ACHN (cell line): Measurements from ENCODE around the gene PDE4B.
"Not testable (repeated sequence)": the region's sequence is repeated elsewhere in the genome, so short reads cannot be mapped to it uniquely, and the experiment has no call there.

ENCODE experiments used
- DNase-seq: peaks from one replicate; pipeline ENCODE4 v3.0.0-alpha.2; 2015
- in situ Hi-C: cut with HindIII; loops from 2 replicates; pipeline ENCODE4 v1.10.0; 2017; ENCODE audit warnings: low sequenced_read_pairs, low pct_ligation_motif_present, low pct_unique_long_range_greater_than_20kb

PDE4B gene

GRCh38 chr1:65850281-65850680 lies 57.6 kb downstream of the PDE4B start:
- DNase-seq, result no peak
- in situ Hi-C loops, result no loop called here

- in situ Hi-C loops, result not testable (repeated sequence)
- DNase-seq, result peak; percentile 60
Measured at GRCh38 chr1:65856591-65856990, 63.9 kb downstream of the PDE4B start.

- in situ Hi-C loops, result no loop called here
Measured at GRCh38 chr1:65866439-65866838, 73.7 kb downstream of the PDE4B start.

GRCh38 chr1:65872301-65872700 lies 79.6 kb downstream of the PDE4B start:
- in situ Hi-C loops, result no loop called here
- DNase-seq, result no peak

More at GRCh38 chr1:65866439-65866838, 73.7 kb downstream of the PDE4B start:
- DNase-seq, result no peak

GRCh38 chr1:65878342-65878741 lies 85.6 kb downstream of the PDE4B start:
- in situ Hi-C loops, DNase-seq: not testable (repeated sequence)

- in situ Hi-C loops, result no loop called here
- DNase-seq, result no peak
Measured at GRCh38 chr1:65880611-65881010, 87.9 kb downstream of the PDE4B start.

GRCh38 chr1:65881067-65881594 lies 88.4 kb downstream of the PDE4B start:
- no peak for DNase-seq
- in situ Hi-C loops, result no loop called here

GRCh38 chr1:65882076-65882475 lies 89.4 kb downstream of the PDE4B start:
- in situ Hi-C loops, result no loop called here
- no peak for DNase-seq

GRCh38 chr1:65889441-65889840 lies 96.7 kb downstream of the PDE4B start:
- in situ Hi-C loops, result no loop called here
- DNase-seq, result no peak

- DNase-seq, result no peak
- in situ Hi-C loops, result no loop called here
Measured at GRCh38 chr1:65890201-65890843, 97.6 kb downstream of the PDE4B start.

- in situ Hi-C loops, result no loop called here
- DNase-seq, result no peak
Measured at GRCh38 chr1:65894738-65895605, 102.3 kb downstream of the PDE4B start.

- in situ Hi-C loops, result no loop called here
- DNase-seq, result no peak
Measured at GRCh38 chr1:65896721-65897120, 104.0 kb downstream of the PDE4B start.

- in situ Hi-C loops, result no loop called here
Measured at GRCh38 chr1:65897485-65897884, 104.8 kb downstream of the PDE4B start.

GRCh38 chr1:65904681-65905083 lies 112.0 kb downstream of the PDE4B start:
- in situ Hi-C loops, result no loop called here
- no peak for DNase-seq

More at GRCh38 chr1:65897485-65897884, 104.8 kb downstream of the PDE4B start:
- DNase-seq, result no peak

GRCh38 chr1:65910432-65910831 lies 117.7 kb downstream of the PDE4B start:
- in situ Hi-C loops, result no loop called here
- DNase-seq, result no peak

GRCh38 chr1:65911679-65912078 lies 119.0 kb downstream of the PDE4B start:
- in situ Hi-C loops, result no loop called here
- no peak for DNase-seq

GRCh38 chr1:65918564-65918963 lies 125.9 kb downstream of the PDE4B start:
- DNase-seq, result no peak
- in situ Hi-C loops, result no loop called here

- DNase-seq, result no peak
- in situ Hi-C loops, result no loop called here
Measured at GRCh38 chr1:65921446-65921845, 128.8 kb downstream of the PDE4B start.

- no peak for DNase-seq
- in situ Hi-C loops, result no loop called here
Measured at GRCh38 chr1:65924471-65924870, 131.8 kb downstream of the PDE4B start.

- DNase-seq, result no peak
- in situ Hi-C loops, result no loop called here
Measured at GRCh38 chr1:65938506-65938905, 145.8 kb downstream of the PDE4B start.
